Natural killer cell treated with Interleukin-12 subunit alpha and Interleukin-12 subunit beta and Interleukin-15 and Interleukin-18, amount 100 ng/mL, for 72 hours (primary cell): ENCODE results near the gene RNGTT. TPM values are rescaled to one million over a fixed set of nuclear protein-coding genes. Genes with fewer than 3 reads are reported as not detected.
A peak's percentile ranks its signal among the peaks of the same experiment; 100 is the strongest.
"Not testable (repeated sequence)": the region's sequence is repeated elsewhere in the genome, so short reads cannot be mapped to it uniquely, and the experiment has no call there.

Experiments
- ATAC-seq, 2 donors: fragments of 150-1000 bp; cut with Tn5 transposase in 1 of 2; sonication (Bioruptor Pico), chemical (Tn5 transposase) in 1 of 2; 2 replicates each; pipeline ENCODE4 v1.10.0; 2021
- DNase-seq: peaks from one replicate; pipeline ENCODE4 v3.0.0; 2022; ENCODE audit warnings: low spot score
- H3K27ac Mint-ChIP-seq, 2 donors: 1 replicate in 1 of 2; 2 replicates in 1 of 2; pipeline ENCODE4 v1.8.0; 2022; ENCODE audit warnings: mixed read lengths in 2 of 2, mild to moderate bottlenecking in 1 of 2, moderate library complexity in 1 of 2
- H3K27me3 Mint-ChIP-seq, 2 donors: 1 replicate in 1 of 2; 2 replicates in 1 of 2; pipeline ENCODE4 v1.8.0; 2022; ENCODE audit warnings: mixed read lengths in 2 of 2
- H3K36me3 Mint-ChIP-seq: one replicate; pipeline ENCODE4 v1.8.0; 2022; ENCODE audit warnings: mixed read lengths
- H3K4me1 Mint-ChIP-seq, 2 donors: 1 replicate in 1 of 2; 2 replicates in 1 of 2; pipeline ENCODE4 v1.8.0; 2022; ENCODE audit warnings: low read depth in 2 of 2, mixed read lengths in 2 of 2, mild to moderate bottlenecking in 1 of 2
- H3K4me3 Mint-ChIP-seq: one replicate; pipeline ENCODE4 v1.8.0; 2022; ENCODE audit warnings: mixed read lengths
- H3K9me3 Mint-ChIP-seq: 2 replicates; pipeline ENCODE4 v1.8.0; 2022; ENCODE audit warnings: mixed read lengths
- total RNA-seq, 2 donors: library from RNA; stranded (reverse); gene quantifications; one replicate each; pipeline ENCODE4 v1.2.3, GENCODE V29; 2022

Gene RNGTT
- total RNA-seq, 2 donors from 2014 or later: 26.9 to 36.4 TPM

- peaks cover 3% of the 10 kb centered on the region for H3K9me3 Mint-ChIP-seq
- no peaks in the 10 kb centered on the region for H3K36me3 Mint-ChIP-seq
- no peak for ATAC-seq
- H3K4me3 Mint-ChIP-seq: no peak overlapping the region
- no peaks in the 10 kb centered on the region for H3K27me3 Mint-ChIP-seq
- H3K27ac Mint-ChIP-seq: no peak overlapping the region
- no peak for DNase-seq
- peaks cover 11 to 21% of the 10 kb centered on the region in 2 donors for H3K4me1 Mint-ChIP-seq
Measured at GRCh38 chr6:88815491-88815890, 147.9 kb downstream of the RNGTT start.

GRCh38 chr6:88814909-88815308 lies 148.5 kb downstream of the RNGTT start:
- Mint-ChIP-seq H3K9me3 (peaks cover 3% of the 10 kb centered on the region), H3K4me3 (no peak overlapping the region), H3K27ac (no peak overlapping the region), H3K27me3 (no peaks in the 10 kb centered on the region), H3K36me3 (no peaks in the 10 kb centered on the region), H3K4me1 (peaks cover 11 to 21% of the 10 kb centered on the region in 2 donors)
- no peak for DNase-seq
- no peak for ATAC-seq

GRCh38 chr6:88813045-88813444 lies 150.4 kb downstream of the RNGTT start:
- ATAC-seq (no peak), DNase-seq (no peak)
- Mint-ChIP-seq H3K4me3 (no peak overlapping the region), H3K9me3 (peaks cover 3% of the 10 kb centered on the region), H3K36me3 (no peaks in the 10 kb centered on the region), H3K27me3 (no peaks in the 10 kb centered on the region), H3K4me1 (peaks cover 5 to 16% of the 10 kb centered on the region in 2 donors), H3K27ac (no peak overlapping the region)

DNA sequence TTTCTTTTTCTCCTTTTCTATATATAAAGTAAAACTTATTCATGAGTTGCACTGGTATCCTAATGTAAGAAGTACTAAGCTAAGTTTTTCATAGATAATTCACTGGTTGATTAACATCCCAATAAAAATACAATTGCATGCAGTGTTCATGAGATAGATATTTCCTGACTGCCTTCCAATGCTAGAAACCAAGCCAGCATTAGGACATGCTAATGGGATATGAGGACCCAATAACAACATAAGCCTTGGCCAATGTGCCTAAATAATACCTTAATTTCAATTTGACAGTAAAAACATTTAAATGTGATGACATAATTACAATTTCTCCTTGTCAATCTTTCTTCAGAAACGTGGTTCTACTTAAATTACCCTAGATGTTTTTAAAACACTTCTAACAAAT lies 152.7 kb downstream of the RNGTT start:
- ATAC-seq (no peak), DNase-seq (no peak)
- Mint-ChIP-seq H3K36me3 (peaks cover 17% of the 10 kb centered on the region), H3K4me1 (peaks cover 4 to 10% of the 10 kb centered on the region in 2 donors), H3K27ac (no peak overlapping the region), H3K4me3 (no peak overlapping the region), H3K27me3 (no peaks in the 10 kb centered on the region), H3K9me3 (peaks cover 8% of the 10 kb centered on the region)

- no peak for ATAC-seq
- Mint-ChIP-seq H3K36me3 (peaks cover 21% of the 10 kb centered on the region), H3K4me3 (no peak overlapping the region), H3K27ac (no peak overlapping the region), H3K4me1 (peaks cover 9 to 12% of the 10 kb centered on the region in 2 donors), H3K27me3 (no peaks in the 10 kb centered on the region), H3K9me3 (peaks cover 8% of the 10 kb centered on the region)
- no peak for DNase-seq
Measured at GRCh38 chr6:88810089-88810488, 153.3 kb downstream of the RNGTT start.

DNA sequence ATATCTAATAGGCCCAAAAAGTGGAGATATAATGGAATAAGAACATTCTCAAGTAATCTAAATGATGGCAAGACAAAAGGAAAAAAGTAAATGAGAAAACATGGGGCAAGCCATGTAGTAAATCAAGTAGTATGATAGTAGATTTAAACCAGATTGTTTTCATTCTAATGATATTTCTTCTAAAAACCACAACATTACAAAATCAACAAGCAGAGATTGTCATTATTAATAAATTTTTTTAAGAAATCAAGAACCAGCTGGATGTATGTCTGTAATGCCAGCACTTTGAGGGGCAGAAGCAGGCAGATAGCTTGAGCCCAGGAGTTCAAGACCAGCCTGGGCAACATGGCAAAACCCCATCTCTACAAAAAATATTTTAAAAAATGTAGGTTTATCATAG lies 155.0 kb downstream of the RNGTT start:
- peaks cover 12 to 15% of the 10 kb centered on the region in 2 donors for H3K4me1 Mint-ChIP-seq
- ATAC-seq: no peak
- no peak overlapping the region for H3K27ac Mint-ChIP-seq
- H3K4me3 Mint-ChIP-seq: no peak overlapping the region
- peaks cover 21% of the 10 kb centered on the region for H3K36me3 Mint-ChIP-seq
- H3K27me3 Mint-ChIP-seq: no peaks in the 10 kb centered on the region
- no peak for DNase-seq
- peaks cover 8% of the 10 kb centered on the region for H3K9me3 Mint-ChIP-seq

DNA sequence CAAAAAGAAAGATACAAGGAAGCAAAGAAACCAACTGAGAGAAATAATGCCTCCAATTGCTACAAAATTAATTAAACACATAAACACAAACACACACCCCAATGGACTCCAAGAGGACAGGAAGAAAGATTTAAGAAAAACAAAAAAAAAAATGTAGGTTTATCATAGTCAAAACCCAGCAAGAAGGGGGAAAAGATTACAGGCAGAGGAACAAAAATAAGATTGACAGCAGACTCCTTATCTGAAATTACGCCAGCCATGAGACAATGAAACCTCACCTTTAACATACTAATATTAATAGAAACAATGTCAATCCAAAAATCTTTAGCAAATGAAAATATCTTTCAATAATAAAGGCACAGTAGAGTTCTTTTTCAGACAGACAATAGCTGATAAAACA lies 155.8 kb downstream of the RNGTT start:
- no peak overlapping the region for H3K4me3 Mint-ChIP-seq
- ATAC-seq (no peak), DNase-seq (no peak)
- peaks cover 8% of the 10 kb centered on the region for H3K9me3 Mint-ChIP-seq
- peaks cover 14 to 15% of the 10 kb centered on the region in 2 donors for H3K4me1 Mint-ChIP-seq
- peaks cover 21% of the 10 kb centered on the region for H3K36me3 Mint-ChIP-seq
- no peak overlapping the region for H3K27ac Mint-ChIP-seq
- H3K27me3 Mint-ChIP-seq: no peaks in the 10 kb centered on the region

- Mint-ChIP-seq H3K27ac (no peak overlapping the region), H3K27me3 (no peaks in the 10 kb centered on the region), H3K4me3 (no peak overlapping the region), H3K9me3 (peaks cover 8% of the 10 kb centered on the region), H3K36me3 (peaks cover 25% of the 10 kb centered on the region), H3K4me1 (peaks cover 17 to 19% of the 10 kb centered on the region in 2 donors)
- no peak for DNase-seq
- ATAC-seq: no peak
Measured at GRCh38 chr6:88806728-88807127, 156.7 kb downstream of the RNGTT start.

GRCh38 chr6:88804701-88805100 lies 158.7 kb downstream of the RNGTT start:
- H3K36me3 Mint-ChIP-seq: peaks cover 25% of the 10 kb centered on the region
- no peak for ATAC-seq
- DNase-seq: no peak
- H3K27me3 Mint-ChIP-seq: no peaks in the 10 kb centered on the region
- H3K9me3 Mint-ChIP-seq: peaks cover 8% of the 10 kb centered on the region
- no peak overlapping the region for H3K27ac Mint-ChIP-seq
- H3K4me1 Mint-ChIP-seq: peaks cover 19 to 21% of the 10 kb centered on the region in 2 donors
- H3K4me3 Mint-ChIP-seq: no peak overlapping the region

DNA sequence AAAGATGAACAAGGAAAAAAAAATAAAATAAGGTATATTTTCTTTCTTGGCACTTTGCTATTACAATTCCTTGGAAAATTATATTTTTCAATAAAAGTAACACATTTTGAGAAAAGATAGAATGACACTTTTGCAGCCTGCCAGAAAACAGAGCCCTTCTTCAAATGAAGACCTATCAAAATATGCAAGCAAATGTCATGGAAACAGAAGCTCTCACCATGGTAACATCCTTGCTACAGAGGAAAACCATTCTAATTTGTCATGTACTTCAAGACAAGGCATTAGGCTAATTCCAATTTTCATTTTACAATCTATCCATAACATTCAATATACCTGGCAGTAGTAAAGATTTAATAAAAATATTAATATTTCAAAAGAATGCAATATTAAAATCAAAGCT lies 177.9 kb downstream of the RNGTT start:
- no peaks in the 10 kb centered on the region for H3K27me3 Mint-ChIP-seq

DNA sequence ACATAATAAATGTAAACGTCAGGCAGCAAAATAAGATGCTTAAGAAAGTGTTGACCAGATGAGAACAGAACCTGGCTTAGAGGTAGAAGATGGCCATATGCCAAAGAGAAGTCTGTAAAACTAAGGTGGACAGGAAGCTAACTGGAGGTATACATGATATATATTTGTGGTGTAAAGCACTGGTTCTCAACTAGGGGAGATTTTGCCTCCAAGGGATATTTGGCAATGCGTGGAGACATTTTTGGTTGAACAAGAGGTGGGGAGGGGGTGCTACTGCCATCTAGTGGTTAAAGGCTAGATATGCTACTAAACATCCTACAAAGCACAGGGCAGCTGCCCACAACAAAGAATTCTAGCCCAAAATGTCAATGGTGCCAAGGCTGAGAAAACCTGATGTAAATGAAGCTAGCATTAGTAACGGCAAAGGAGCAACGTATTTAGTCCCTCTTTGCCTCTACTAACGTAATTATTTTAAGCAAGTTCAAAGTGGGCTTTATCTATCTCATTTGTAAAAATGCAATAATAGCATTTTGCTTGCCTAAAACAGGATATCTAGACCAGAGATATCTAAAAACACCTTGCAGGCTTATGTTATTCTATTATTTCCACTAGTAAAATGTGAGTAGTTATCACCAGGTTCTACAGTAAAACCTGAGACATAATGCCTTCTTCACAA lies 182.6 kb downstream of the RNGTT start:
- Mint-ChIP-seq H3K27me3 (no peaks in the 10 kb centered on the region), H3K27ac (no peak overlapping the region), H3K4me3 (no peak overlapping the region), H3K36me3 (peaks cover 16% of the 10 kb centered on the region), H3K9me3 (no peaks in the 10 kb centered on the region), H3K4me1 (peaks cover 3 to 14% of the 10 kb centered on the region in 2 donors)
- DNase-seq: peak; percentile 78
- peak; percentile 73 to 75 for ATAC-seq

More for the DNA sequence above, 177.9 kb downstream of the RNGTT start:
- H3K27ac Mint-ChIP-seq: no peak overlapping the region
- H3K4me1 Mint-ChIP-seq: peaks cover 0 to 4% of the 10 kb centered on the region in 2 donors
- no peak overlapping the region for H3K4me3 Mint-ChIP-seq
- H3K9me3 Mint-ChIP-seq: no peaks in the 10 kb centered on the region
- no peak for DNase-seq
- no peak for ATAC-seq
- H3K36me3 Mint-ChIP-seq: peaks cover 4% of the 10 kb centered on the region

DNA sequence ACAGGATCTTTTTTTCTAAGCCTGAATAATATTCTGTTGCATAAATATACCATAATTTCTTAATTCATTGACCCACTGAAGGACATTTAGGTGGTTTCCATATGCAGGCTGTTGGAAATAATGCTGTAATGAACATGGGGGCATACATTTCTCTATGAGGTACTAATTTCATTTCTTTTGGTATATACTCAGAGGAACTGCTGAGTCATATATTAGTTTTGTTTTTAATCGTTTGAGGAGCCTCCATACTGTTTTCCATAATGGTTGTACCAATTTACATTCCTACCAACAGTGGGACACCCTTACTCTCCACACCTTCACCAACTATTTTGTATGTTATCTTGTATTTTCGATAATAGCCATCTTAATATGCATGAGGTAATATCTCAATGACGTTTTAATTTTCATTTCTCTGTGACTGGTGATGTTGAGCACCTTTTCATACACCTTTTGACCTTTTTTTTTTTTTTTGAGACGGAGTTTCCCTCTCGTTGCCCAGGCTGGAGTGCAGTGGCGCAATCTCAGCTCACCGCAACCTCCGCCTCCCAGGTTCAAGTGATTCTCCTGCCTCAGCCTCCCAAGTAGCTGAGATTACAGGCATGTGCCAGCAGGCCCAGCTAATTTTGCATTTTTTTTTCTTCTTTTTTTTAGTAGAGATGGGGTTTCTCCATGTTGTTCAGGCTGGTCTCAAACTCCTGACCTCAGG lies 187.4 kb downstream of the RNGTT start:
- no peaks in the 10 kb centered on the region for H3K9me3 Mint-ChIP-seq
- DNase-seq (no peak), ATAC-seq (peak; percentile 65 to 74)
- H3K27ac Mint-ChIP-seq: peak overlapping the region; percentile 73 to 77
- H3K36me3 Mint-ChIP-seq: peaks cover 16% of the 10 kb centered on the region
- peaks cover 9 to 20% of the 10 kb centered on the region in 2 donors for H3K4me1 Mint-ChIP-seq
- peak overlapping the region; percentile 10 for H3K4me3 Mint-ChIP-seq
- no peaks in the 10 kb centered on the region for H3K27me3 Mint-ChIP-seq

DNA sequence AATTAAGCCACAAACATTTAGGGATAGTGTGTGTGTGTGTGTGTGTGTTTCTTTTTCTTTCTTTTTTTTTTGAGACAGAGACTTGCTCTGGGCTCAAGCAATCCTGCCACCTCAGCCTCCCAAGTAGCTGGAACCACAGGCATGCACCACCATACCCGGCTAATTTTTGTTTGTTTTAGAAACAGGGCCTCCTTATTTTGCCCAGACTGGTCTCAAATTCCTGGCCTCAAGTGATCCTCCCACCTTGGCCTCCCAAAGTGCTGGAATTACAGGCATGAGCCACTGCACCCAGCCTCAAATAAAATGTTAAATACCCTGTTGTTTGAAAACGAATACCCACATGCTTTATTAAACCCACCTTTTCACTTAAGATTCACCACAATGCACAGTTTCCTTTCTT lies 195.3 kb downstream of the RNGTT start:
- H3K27me3 Mint-ChIP-seq, H3K36me3 Mint-ChIP-seq, DNase-seq, H3K9me3 Mint-ChIP-seq, H3K27ac Mint-ChIP-seq, ATAC-seq, H3K4me3 Mint-ChIP-seq, H3K4me1 Mint-ChIP-seq: not testable (repeated sequence)

DNA sequence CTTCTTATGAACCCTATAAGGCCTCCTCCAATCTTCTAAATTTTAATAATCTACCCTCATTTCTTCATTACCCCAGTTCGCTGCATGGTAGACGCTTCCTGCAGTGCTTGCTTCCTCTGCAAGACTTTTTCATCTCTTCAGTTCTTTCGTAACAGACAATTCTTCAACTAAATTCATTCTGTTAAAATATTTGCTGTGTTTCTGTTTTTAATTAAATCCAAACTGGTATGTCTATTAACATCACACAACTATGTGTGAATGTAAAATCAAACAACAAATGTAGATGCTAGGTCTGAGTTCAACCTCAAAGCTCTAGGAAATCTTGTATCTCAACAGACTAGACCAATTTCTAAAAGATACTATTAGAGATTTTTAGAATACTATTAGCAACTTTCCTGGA lies 199.3 kb downstream of the RNGTT start:
- Mint-ChIP-seq H3K9me3 (no peaks in the 10 kb centered on the region), H3K36me3 (no peaks in the 10 kb centered on the region), H3K27me3 (no peaks in the 10 kb centered on the region), H3K4me3 (no peak overlapping the region), H3K27ac (no peak overlapping the region), H3K4me1 (peaks cover 11 to 12% of the 10 kb centered on the region in 2 donors)
- ATAC-seq: no peak
- DNase-seq: no peak
